Small intestine (tissue), 7 donors: ENCODE data around the gene PHF12. TPM values are rescaled to one million over a fixed set of nuclear protein-coding genes. Genes with fewer than 3 reads are reported as not detected.
A peak's percentile ranks its signal among the peaks of the same experiment; 100 is the strongest.

ENCODE experiments used
- DNase-seq, 2 donors: peaks; one replicate each; pipeline versions ENCODE4 v3.0.0 to v3.0.0-alpha.2; 2013
- FAIRE-seq: peaks from 2 replicates; lab custom pipeline; 2012; peaks lifted over from hg19 to GRCh38; lab: Jason Lieb, UNC
- H3K27ac ChIP-seq, 3 donors: one replicate each; pipeline ENCODE4 v1.5.1; 2013; ENCODE audit warnings: low read length in 2 of 3, mild to moderate bottlenecking in 2 of 3, control low read depth in 1 of 3, inconsistent platforms in 1 of 3, low read depth in 1 of 3, moderate library complexity in 1 of 3
- H3K27me3 ChIP-seq, 3 donors: one replicate each; pipeline ENCODE4 v1.6.1; 2013; ENCODE audit warnings: low read length in 3 of 3, inconsistent platforms in 1 of 3; ENCODE audit not compliant: control insufficient read depth in 3 of 3, insufficient read depth in 3 of 3
- H3K36me3 ChIP-seq, 3 donors: one replicate each; pipeline ENCODE4 v1.6.1; 2013; ENCODE audit warnings: low read length in 3 of 3, inconsistent platforms in 1 of 3, low read depth in 1 of 3, mild to moderate bottlenecking in 1 of 3, moderate library complexity in 1 of 3; ENCODE audit not compliant: control insufficient read depth in 3 of 3, insufficient read depth in 2 of 3
- H3K4me1 ChIP-seq, 3 donors: one replicate each; pipeline ENCODE4 v1.6.1; 2013; ENCODE audit warnings: low read length in 2 of 3, inconsistent platforms in 1 of 3, low read depth in 1 of 3, mild to moderate bottlenecking in 1 of 3, moderate library complexity in 1 of 3; ENCODE audit not compliant: control insufficient read depth in 3 of 3, insufficient read depth in 2 of 3
- H3K4me3 ChIP-seq, 3 donors: one replicate each; pipeline ENCODE4 v1.5.1; 2013; ENCODE audit warnings: low read length in 3 of 3, control low read depth in 1 of 3, inconsistent platforms in 1 of 3, low read depth in 1 of 3, mild to moderate bottlenecking in 1 of 3, moderate library complexity in 1 of 3
- H3K9me3 ChIP-seq, 2 donors: one replicate each; pipeline ENCODE4 v1.6.1; 2013; ENCODE audit warnings: low read depth in 1 of 2, low read length in 1 of 2; ENCODE audit not compliant: control insufficient read depth in 2 of 2, insufficient read depth in 1 of 2
- WGBS, 3 donors: extraction: QIAGEN DNeasy Blood & Tissue Kit; methylation state at CpG; one replicate each; pipeline ENCODE4 v1.1.7; 2013; 5-methylcytosine and 5-hydroxymethylcytosine counted together
- polyA plus RNA-seq, 4 donors: library from polyadenylated mRNA; stranded (reverse) in 3 of 4; unstranded in 1 of 4; fragments of 200-250 nt in 3 of 4; fragments of 120-200 nt in 1 of 4; gene quantifications; one replicate each; pipeline versions ENCODE4 v1.2.1 to v1.2.3, GENCODE V29; 2013
- donor health status: healthy with polysubstance abuse.
- donor health status: control.
- donor health status: control.
- donor health status: Bipolar disorder and iron deficiency.
- donor health status: healthy.

PHF12 gene
- polyA plus RNA-seq, 4 donors, result 6.5 to 26.1 (median 15.1) TPM

DNA sequence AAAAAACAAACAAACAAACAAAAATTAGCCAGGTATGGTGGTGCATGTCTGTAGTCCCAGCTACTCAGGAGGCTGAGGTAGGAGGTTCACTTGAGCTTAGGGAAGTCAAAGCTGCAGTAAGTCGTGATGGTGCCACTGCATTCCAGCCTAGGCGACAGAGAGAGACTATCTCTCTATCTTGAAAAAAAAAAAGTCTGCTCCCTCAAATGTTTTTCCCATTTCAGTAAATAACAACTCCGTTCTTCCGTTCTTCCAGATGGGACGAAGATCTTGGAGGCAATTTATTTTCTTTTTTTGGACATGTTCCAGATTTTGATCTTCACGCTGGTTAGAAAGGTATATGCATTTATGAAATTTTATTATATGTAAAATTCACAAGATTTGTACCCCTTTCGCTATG, 77.5 kb downstream of the PHF12 start:
- WGBS, 3 donors, result 88 to 93% (median 90%) methylated on average over 7 of the region's 7 CpGs
- H3K27ac ChIP-seq, result no peak overlapping the region
- FAIRE-seq, result no peak

DNA sequence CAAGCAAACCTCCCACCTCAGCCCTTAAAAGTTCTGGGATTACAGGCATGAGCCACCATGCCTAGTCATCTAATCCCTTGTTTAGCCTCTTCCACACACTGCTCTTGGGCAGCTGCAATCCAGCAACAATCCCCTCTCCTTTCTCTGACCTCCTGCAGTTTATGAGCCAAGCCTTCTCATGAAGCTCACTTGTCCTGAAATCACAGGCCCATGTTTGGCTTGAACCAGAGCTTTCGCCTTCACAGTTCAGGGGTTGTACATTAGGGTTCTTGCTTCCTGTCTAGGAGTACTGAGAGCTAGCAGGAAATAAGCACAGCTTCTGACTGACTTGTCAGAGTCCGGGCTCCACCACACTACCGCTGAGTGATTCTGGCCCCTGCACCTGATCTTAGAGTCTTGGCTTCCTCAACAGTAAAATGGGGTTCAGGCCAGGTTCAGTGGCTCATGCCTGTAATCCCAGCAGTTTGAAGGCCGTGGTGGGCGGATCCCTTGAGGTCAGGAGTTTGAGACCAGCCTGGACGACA, 80.2 kb downstream of the PHF12 start:
- H3K27me3 ChIP-seq, result no peaks in the 10 kb centered on the region
- no peak for FAIRE-seq
- peak in 1 of 2 donors; percentile 30 for DNase-seq
- H3K4me3 ChIP-seq, result no peak overlapping the region
- no peaks in the 10 kb centered on the region for H3K36me3 ChIP-seq
- peak overlapping the region in 1 of 3 donors; percentile 28 for H3K27ac ChIP-seq
- no peaks in the 10 kb centered on the region for H3K9me3 ChIP-seq
- WGBS, 3 donors, result 56 to 62% (median 60%) methylated on average over 6 of the region's 6 CpGs
- peaks cover 0 to 12% (median 0%) of the 10 kb centered on the region in 3 donors for H3K4me1 ChIP-seq

More for the DNA sequence above, 77.5 kb downstream of the PHF12 start:
- no peak for DNase-seq
- peaks cover 0 to 8% (median 0%) of the 10 kb centered on the region in 3 donors for H3K4me1 ChIP-seq
- H3K9me3 ChIP-seq, result no peaks in the 10 kb centered on the region
- no peaks in the 10 kb centered on the region for H3K27me3 ChIP-seq
- no peak overlapping the region for H3K4me3 ChIP-seq
- peaks cover 0 to 1% (median 0%) of the 10 kb centered on the region in 3 donors for H3K36me3 ChIP-seq

DNA sequence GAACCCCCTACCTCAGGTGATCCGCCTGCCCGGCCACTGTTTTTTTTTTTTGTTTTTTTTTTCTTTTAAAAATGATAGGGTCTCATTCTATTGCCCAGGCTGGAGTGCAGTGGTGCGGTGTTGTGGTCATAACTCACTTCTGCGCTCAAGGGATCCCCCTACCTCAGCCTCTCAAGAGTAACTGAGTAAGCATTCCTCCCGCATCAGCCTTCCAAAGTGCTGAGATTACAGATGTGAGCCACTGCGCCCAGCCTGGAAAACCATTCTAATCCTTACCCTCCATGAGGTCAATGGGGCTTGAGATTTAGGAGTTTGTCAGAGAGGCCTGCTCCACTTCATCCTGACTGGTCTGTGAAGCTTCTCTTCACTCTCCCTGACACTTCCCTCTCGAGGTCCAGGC, 84.0 kb downstream of the PHF12 start:
- H3K27me3 ChIP-seq, result no peaks in the 10 kb centered on the region

DNA sequence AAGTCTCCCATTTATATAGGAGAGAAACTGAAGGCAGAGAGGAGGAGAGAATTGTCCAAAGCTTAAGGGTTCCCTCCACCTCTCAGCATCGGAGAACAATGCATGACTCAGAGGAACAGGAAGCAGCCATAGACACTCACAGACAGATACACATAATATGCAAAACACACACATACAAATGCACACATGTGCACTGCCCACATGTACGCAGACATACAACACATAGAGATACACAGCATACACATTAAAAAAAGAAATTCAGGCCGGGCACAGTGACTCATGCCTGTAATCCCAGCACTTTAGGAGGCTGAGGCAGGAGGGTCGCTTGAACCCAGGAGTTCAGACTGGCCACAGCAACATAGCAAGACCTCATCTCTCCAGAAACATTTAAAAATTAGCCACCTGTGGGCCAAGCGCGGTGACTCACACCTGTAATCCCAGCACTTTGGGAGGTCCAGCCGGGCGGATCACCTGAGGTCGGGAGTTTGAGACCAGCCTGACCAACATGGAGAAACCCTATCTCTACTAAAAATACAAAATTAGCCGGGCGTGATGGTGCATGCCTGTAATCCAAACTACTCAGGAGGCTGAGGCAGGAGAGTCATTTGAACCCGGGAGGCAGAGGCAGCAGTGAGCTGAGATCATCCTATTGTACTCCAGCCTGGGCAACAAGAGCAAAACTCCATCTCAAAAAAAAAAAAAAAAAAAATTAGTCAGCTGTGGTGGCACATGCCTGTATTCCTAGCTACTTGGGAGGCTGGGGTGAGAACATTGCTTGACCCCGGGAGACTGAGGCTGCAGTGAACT, 85.2 kb downstream of the PHF12 start:
- H3K27me3 ChIP-seq, result no peaks in the 10 kb centered on the region
- H3K27ac ChIP-seq, result peak overlapping the region; percentile 77 to 97 (median 91)
- WGBS, 3 donors, result 76 to 86% (median 86%) methylated on average over 13 of the region's 13 CpGs
- peaks cover 0 to 43% (median 8%) of the 10 kb centered on the region in 3 donors for H3K4me1 ChIP-seq
- H3K36me3 ChIP-seq, result peaks cover 0 to 5% (median 0%) of the 10 kb centered on the region in 3 donors
- no peak overlapping the region for H3K4me3 ChIP-seq
- no peaks in the 10 kb centered on the region for H3K9me3 ChIP-seq
- FAIRE-seq (no peak), DNase-seq (peak in 1 of 2 donors; percentile 35)

More for the DNA sequence above, 84.0 kb downstream of the PHF12 start:
- WGBS, 3 donors, result 92 to 98% (median 95%) methylated on average over 7 of the region's 7 CpGs
- H3K36me3 ChIP-seq, result no peaks in the 10 kb centered on the region
- no peak overlapping the region for H3K27ac ChIP-seq
- DNase-seq (no peak), FAIRE-seq (no peak)
- H3K9me3 ChIP-seq, result no peaks in the 10 kb centered on the region
- no peak overlapping the region for H3K4me3 ChIP-seq
- H3K4me1 ChIP-seq, result peaks cover 0 to 35% (median 7%) of the 10 kb centered on the region in 3 donors

DNA sequence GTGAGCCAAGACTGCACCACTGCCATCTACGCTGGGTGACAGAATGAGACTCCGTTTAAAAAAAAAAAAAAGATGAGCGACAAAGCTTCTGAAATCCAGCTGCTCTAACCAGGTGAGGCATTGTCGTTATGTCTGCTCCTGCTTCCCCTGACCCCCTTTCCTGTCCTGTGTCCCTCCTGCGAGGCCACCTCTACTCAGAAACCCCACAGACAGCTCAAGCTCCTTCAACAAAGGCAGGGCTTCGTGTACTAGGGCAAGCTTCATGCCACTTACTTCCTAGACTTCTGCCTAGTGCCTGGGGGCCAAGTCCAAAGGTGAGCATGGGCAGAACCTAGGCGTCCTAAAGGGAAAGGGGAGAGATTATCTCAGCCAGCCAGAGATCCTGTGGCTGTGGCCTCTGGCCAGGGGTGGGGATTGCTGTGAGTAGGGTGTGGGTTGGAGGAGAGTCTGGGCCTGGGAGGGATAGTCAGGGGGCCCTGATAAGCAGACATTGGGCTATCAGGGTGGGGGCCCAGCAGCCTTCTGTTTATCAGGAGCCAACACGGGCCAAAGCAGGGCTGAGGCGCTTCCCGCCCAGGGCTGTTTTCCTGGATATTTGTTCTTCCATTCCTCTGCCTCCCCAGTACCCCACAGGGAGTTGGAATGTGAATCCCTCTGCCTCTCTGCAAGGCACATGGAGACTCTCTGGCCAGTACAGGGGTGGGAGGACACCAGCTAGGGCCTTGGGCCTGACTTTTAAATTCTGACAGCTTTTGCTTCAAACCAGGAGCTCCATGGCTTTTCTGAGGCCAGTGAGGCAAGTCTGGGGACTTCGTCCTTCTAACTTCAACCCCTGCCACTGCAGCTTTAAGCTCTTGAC, 86.1 kb downstream of the PHF12 start:
- no peaks in the 10 kb centered on the region for H3K9me3 ChIP-seq
- no peak overlapping the region for H3K4me3 ChIP-seq
- WGBS, 3 donors, result 16 to 64% (median 47%) methylated on average over 11 of the region's 11 CpGs
- no peak for FAIRE-seq
- peaks cover 0 to 13% (median 0%) of the 10 kb centered on the region in 3 donors for H3K36me3 ChIP-seq
- peak overlapping the region; percentile 77 to 97 (median 91) for H3K27ac ChIP-seq
- peaks cover 0 to 46% (median 8%) of the 10 kb centered on the region in 3 donors for H3K4me1 ChIP-seq
- no peaks in the 10 kb centered on the region for H3K27me3 ChIP-seq
- DNase-seq, result peak; percentile 93 to 98

DNA sequence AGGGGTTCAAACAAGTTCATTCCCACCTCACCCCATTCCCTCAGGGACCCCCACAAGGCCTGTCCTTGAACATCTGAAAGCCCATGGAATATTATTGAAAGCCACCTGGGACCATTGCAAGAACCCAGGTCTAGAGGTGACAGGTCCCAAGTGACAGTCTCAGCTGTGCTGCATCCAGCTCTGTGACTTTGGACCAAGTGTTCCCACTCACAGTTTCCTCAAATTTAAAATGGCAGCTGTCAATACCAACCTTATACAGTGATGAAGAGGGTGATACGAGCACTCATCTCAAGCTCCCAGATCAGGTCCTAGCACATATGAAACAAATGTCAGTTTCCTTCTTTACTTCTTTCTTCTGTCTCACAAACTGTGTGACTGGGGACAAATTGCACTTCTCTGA, 87.4 kb downstream of the PHF12 start:
- H3K4me1 ChIP-seq, result peaks cover 0 to 46% (median 8%) of the 10 kb centered on the region in 3 donors

DNA sequence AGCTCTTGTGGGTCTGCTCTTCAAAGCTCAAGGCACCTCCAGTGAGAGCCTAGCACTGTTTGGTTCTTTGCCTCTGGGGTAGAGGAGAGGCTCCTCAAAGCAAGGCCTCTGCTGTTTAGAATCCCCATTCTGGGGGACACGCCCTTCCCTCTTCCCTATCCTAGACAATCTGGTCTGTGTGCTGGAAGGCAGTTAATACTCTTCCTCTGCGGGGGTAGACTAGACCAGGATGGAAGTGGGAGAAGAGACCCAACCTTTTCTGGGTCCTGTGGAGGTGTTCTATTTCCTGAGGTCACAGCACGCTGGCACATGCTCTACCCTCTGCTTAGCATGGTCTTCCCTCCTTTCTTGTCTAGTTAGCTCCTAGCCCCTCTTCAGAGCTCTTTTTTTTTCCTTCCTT, 88.8 kb downstream of the PHF12 start:
- H3K9me3 ChIP-seq, result no peaks in the 10 kb centered on the region
- no peak for FAIRE-seq
- WGBS, 3 donors, result 90 to 96% (median 92%) methylated on average over 3 of the region's 3 CpGs
- H3K27me3 ChIP-seq, result no peaks in the 10 kb centered on the region
- H3K4me1 ChIP-seq, result peaks cover 0 to 46% (median 8%) of the 10 kb centered on the region in 3 donors
- no peak for DNase-seq
- H3K27ac ChIP-seq, result peak overlapping the region; percentile 8 to 67 (median 65)
- H3K4me3 ChIP-seq, result no peak overlapping the region
- peaks cover 8 to 37% (median 14%) of the 10 kb centered on the region in 3 donors for H3K36me3 ChIP-seq

More for the DNA sequence above, 87.4 kb downstream of the PHF12 start:
- peak overlapping the region in 1 of 3 donors; percentile 91 for H3K27ac ChIP-seq
- DNase-seq (no peak), FAIRE-seq (no peak)
- no peaks in the 10 kb centered on the region for H3K9me3 ChIP-seq
- H3K27me3 ChIP-seq, result no peaks in the 10 kb centered on the region
- H3K36me3 ChIP-seq, result peaks cover 0 to 23% (median 1%) of the 10 kb centered on the region in 3 donors
- WGBS, 3 donors, result 98 to 100% (median 100%) methylated on average over 1 of the region's 1 CpG
- H3K4me3 ChIP-seq, result no peak overlapping the region
